Hepatocyte (in vitro differentiated cells): ENCODE results near the gene FARP2.

Experiments
- EZH2 ChIP-seq: fragments of 200-600 bp; sonication (generic); IDR thresholded peaks from 2 replicates; pipeline ENCODE4 v1.6.1; 2016; ENCODE audit warnings: antibody characterized with exemption, mild to moderate bottlenecking, borderline replicate concordance
- EZH2phosphoT487 ChIP-seq: fragments of 200-600 bp; sonication (generic); IDR thresholded peaks from one replicate; pipeline ENCODE4 v1.6.1; 2018; ENCODE audit warnings: antibody characterized with exemption, mild to moderate bottlenecking, low read depth, moderate library complexity; ENCODE audit not compliant: unreplicated experiment, severe bottlenecking
- TF ChIP-seq, protein P1 (sequence below): fragments of 200-600 bp; sonication (generic); IDR thresholded peaks from 2 replicates; pipeline ENCODE4 v1.5.1; 2016; ENCODE audit warnings: antibody characterized with exemption, mild to moderate bottlenecking; ENCODE audit not compliant: poor library complexity

DNA sequence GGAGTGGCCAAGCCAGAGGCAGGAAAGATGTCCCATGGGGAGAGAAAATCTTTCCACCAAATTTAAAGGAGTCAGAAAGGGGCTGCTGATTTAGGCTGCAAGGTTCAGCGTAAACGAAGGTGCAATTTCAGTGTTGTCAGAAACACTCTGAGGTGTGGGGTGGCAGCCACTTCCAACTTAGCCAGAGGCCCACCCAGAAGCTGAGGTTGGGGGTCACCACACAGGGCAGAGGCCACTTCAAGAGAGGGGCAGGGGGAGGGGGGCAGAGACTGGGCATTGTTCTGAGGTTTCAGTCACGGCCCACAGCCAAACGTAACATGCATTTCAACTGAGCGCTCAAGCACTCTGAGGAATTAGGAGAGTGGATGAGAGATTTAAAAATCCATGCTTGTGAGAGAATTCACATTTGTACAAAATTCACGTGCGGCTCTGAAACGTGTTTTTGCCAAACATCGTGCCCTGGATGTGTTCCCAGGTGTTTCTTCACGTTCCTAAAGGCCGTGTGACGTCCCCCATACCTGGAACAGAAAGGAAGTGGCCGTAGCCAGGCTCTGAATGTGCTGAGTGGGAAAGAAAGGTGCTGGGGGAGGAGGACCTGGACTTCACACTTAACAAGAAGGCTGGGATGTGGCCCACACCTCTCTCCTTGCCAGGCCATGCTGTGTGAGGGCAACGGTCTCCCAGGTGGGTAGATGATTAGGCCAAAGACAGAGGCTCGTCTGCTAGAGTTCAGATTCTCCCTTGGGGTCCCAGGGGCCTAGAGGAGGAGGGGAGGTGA is 182.9 kb downstream of the FARP2 start:
- TF ChIP-seq, protein P1, sequence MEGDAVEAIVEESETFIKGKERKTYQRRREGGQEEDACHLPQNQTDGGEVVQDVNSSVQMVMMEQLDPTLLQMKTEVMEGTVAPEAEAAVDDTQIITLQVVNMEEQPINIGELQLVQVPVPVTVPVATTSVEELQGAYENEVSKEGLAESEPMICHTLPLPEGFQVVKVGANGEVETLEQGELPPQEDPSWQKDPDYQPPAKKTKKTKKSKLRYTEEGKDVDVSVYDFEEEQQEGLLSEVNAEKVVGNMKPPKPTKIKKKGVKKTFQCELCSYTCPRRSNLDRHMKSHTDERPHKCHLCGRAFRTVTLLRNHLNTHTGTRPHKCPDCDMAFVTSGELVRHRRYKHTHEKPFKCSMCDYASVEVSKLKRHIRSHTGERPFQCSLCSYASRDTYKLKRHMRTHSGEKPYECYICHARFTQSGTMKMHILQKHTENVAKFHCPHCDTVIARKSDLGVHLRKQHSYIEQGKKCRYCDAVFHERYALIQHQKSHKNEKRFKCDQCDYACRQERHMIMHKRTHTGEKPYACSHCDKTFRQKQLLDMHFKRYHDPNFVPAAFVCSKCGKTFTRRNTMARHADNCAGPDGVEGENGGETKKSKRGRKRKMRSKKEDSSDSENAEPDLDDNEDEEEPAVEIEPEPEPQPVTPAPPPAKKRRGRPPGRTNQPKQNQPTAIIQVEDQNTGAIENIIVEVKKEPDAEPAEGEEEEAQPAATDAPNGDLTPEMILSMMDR, result no peak
- TF ChIP-seq EZH2, result no peak
- TF ChIP-seq EZH2phosphoT487, result no peak
